Ammon's horn (tissue), 1 donor: ENCODE data around the gene LCLAT1.
A peak's percentile ranks its signal among the peaks of the same experiment; 100 is the strongest.

ENCODE experiments used
- DNase-seq: peaks from one replicate; pipeline ENCODE4 v3.0.0-alpha.2; 2016; ENCODE audit warnings: low spot score

The LCLAT1 gene

GRCh38 chr2:30447149-30448045 lies at the start of gene LCLAT1:
Gene LCLAT1 (plus strand): TSS chr2:30447246. CDS start chr2:30525591, 78,345 bp downstream.
- DNase-seq, result peak; percentile 82

- no peak for DNase-seq
Measured at GRCh38 chr2:30398084-30398873, 48.8 kb upstream of the LCLAT1 start.

- DNase-seq, result no peak
Measured at GRCh38 chr2:30400151-30400954, 46.7 kb upstream of the LCLAT1 start.

- DNase-seq, result no peak
Measured at GRCh38 chr2:30402441-30403182, 44.4 kb upstream of the LCLAT1 start.

GRCh38 chr2:30403592-30404312 lies 43.3 kb upstream of the LCLAT1 start:
- DNase-seq, result no peak

GRCh38 chr2:30404319-30405259 lies 42.5 kb upstream of the LCLAT1 start:
- DNase-seq, result no peak

GRCh38 chr2:30405260-30405605 lies 41.8 kb upstream of the LCLAT1 start:
- DNase-seq, result no peak

GRCh38 chr2:30406853-30407252 lies 40.2 kb upstream of the LCLAT1 start:
- no peak for DNase-seq

GRCh38 chr2:30408961-30409387 lies 38.1 kb upstream of the LCLAT1 start:
- no peak for DNase-seq

GRCh38 chr2:30410217-30410616 lies 36.8 kb upstream of the LCLAT1 start:
- peak; percentile 31 for DNase-seq

GRCh38 chr2:30412047-30412683 lies 34.9 kb upstream of the LCLAT1 start:
- DNase-seq, result no peak

GRCh38 chr2:30412684-30413570 lies 34.1 kb upstream of the LCLAT1 start:
- no peak for DNase-seq

GRCh38 chr2:30414961-30415360 lies 32.1 kb upstream of the LCLAT1 start:
- no peak for DNase-seq

GRCh38 chr2:30417253-30417652 lies 29.8 kb upstream of the LCLAT1 start:
- peak; percentile 50 for DNase-seq

GRCh38 chr2:30421026-30421603 lies 25.9 kb upstream of the LCLAT1 start:
- DNase-seq, result no peak

GRCh38 chr2:30421604-30422443 lies 25.2 kb upstream of the LCLAT1 start:
- DNase-seq, result no peak
